Brain microvascular endothelial cell (primary cell): ENCODE data around the gene PBX1.

Experiments used
- DNase-seq: peaks from one replicate; pipeline ENCODE4 v3.0.0-alpha.2; 2020
- H3K27ac ChIP-seq: fragments of 250-450 bp; sonication (Bioruptor Pico); 2 replicates; pipeline ENCODE4 v1.5.1; 2020; ENCODE audit warnings: mild to moderate bottlenecking, moderate library complexity
- H3K27me3 ChIP-seq: fragments of 250-450 bp; sonication (Bioruptor Pico); replicated peaks from 2 replicates; pipeline ENCODE4 v1.5.1; 2020; ENCODE audit warnings: mild to moderate bottlenecking
- H3K36me3 ChIP-seq: fragments of 250-450 bp; sonication (Bioruptor Pico); replicated peaks from 2 replicates; pipeline ENCODE4 v1.5.1; 2020; ENCODE audit warnings: mild to moderate bottlenecking
- H3K4me3 ChIP-seq: 2 replicates; pipeline ENCODE4 v1.5.1; 2011; ENCODE audit warnings: low read depth, mild to moderate bottlenecking, control low read depth, low read length, moderate library complexity
- CTCF ChIP-seq: IDR thresholded peaks from 2 replicates; pipeline ENCODE4 v1.5.1; 2011; ENCODE audit warnings: low read depth, mild to moderate bottlenecking, moderate library complexity, low read length, control low read depth, inconsistent platforms; ENCODE audit errors: missing control alignments
- in situ Hi-C: cut with HindIII; loops from 2 replicates; pipeline ENCODE4 v1.10.0; 2017; ENCODE audit warnings: low sequenced_read_pairs, low pct_ligation_motif_present

Gene PBX1

GRCh38 chr1:164678136-164678700 lies 119.2 kb downstream of the PBX1 start:
- TF ChIP-seq CTCF: no peak
- H3K27me3 ChIP-seq: no peaks in the 10 kb centered on the region
- no peak overlapping the region for H3K4me3 ChIP-seq
- H3K27ac ChIP-seq: no peak overlapping the region
- in situ Hi-C loops: no loop called here
- no peak for DNase-seq
- peaks cover 6% of the 10 kb centered on the region for H3K36me3 ChIP-seq

GRCh38 chr1:164682570-164682969 lies 123.6 kb downstream of the PBX1 start:
- Histone ChIP-seq H3K27ac (no peak overlapping the region), H3K4me3 (no peak overlapping the region), H3K36me3 (peaks cover 6% of the 10 kb centered on the region), H3K27me3 (no peaks in the 10 kb centered on the region)
- DNase-seq: no peak
- in situ Hi-C loops: no loop called here
- TF ChIP-seq CTCF: no peak

- TF ChIP-seq CTCF: no peak
- Histone ChIP-seq H3K27ac (no peak overlapping the region), H3K36me3 (peaks cover 6% of the 10 kb centered on the region), H3K4me3 (no peak overlapping the region), H3K27me3 (no peaks in the 10 kb centered on the region)
- in situ Hi-C loops: no loop called here
- no peak for DNase-seq
Observed at GRCh38 chr1:164683235-164683634, 124.3 kb downstream of the PBX1 start.

- Histone ChIP-seq H3K27me3 (no peaks in the 10 kb centered on the region), H3K27ac (no peak overlapping the region), H3K4me3 (no peak overlapping the region), H3K36me3 (peaks cover 6% of the 10 kb centered on the region)
- in situ Hi-C loops: no loop called here
- TF ChIP-seq CTCF: no peak
- DNase-seq: no peak
Observed at GRCh38 chr1:164685266-164686035, 126.5 kb downstream of the PBX1 start.

GRCh38 chr1:164687777-164688176 lies 128.8 kb downstream of the PBX1 start:
- H3K4me3 ChIP-seq: no peak overlapping the region
- no peak for DNase-seq
- peaks cover 3% of the 10 kb centered on the region for H3K36me3 ChIP-seq
- TF ChIP-seq CTCF: no peak
- no peak overlapping the region for H3K27ac ChIP-seq
- no peaks in the 10 kb centered on the region for H3K27me3 ChIP-seq
- in situ Hi-C loops: no loop called here
